Kidney (tissue), 14 donors: ENCODE data around the gene JAKMIP1. TPM values are rescaled to one million over a fixed set of nuclear protein-coding genes. Genes with fewer than 3 reads are reported as not detected.

Source experiments
- DNase-seq, 5 donors: peaks; one replicate each; pipeline ENCODE4 v3.0.0-alpha.2; 2013 to 2020
- FAIRE-seq: peaks from 2 replicates; lab custom pipeline; 2012; peaks lifted over from hg19 to GRCh38; lab: Jason Lieb, UNC
- H3K27ac ChIP-seq, 2 donors: one replicate each; pipeline ENCODE4 v1.7.0; 2013; ENCODE audit warnings: low read depth in 2 of 2, low read length in 2 of 2, inconsistent platforms in 1 of 2
- H3K27me3 ChIP-seq: one replicate; pipeline ENCODE4 v1.7.1; 2013; ENCODE audit warnings: low read length, inconsistent platforms; ENCODE audit not compliant: control insufficient read depth, insufficient read depth
- H3K36me3 ChIP-seq, 3 donors: one replicate each; pipeline versions ENCODE4 v1.7.0 to v1.7.1; 2013; ENCODE audit warnings: low read length in 3 of 3, control low read depth in 1 of 3, inconsistent platforms in 1 of 3; ENCODE audit not compliant: insufficient read depth in 3 of 3, control insufficient read depth in 2 of 3
- H3K4me1 ChIP-seq, 3 donors: one replicate each; pipeline versions ENCODE4 v1.7.0 to v1.7.1; 2013; ENCODE audit warnings: low read length in 3 of 3, inconsistent platforms in 1 of 3, low read depth in 1 of 3; ENCODE audit not compliant: control insufficient read depth in 2 of 3, insufficient read depth in 2 of 3
- H3K4me3 ChIP-seq, 3 donors: one replicate each; pipeline versions ENCODE4 v1.7.0 to v1.8.1; 2013; ENCODE audit warnings: low read length in 3 of 3, control low read depth in 1 of 3, inconsistent platforms in 1 of 3
- H3K9ac ChIP-seq, 3 donors: one replicate each; pipeline versions ENCODE4 v1.7.0 to v1.7.1; 2013; ENCODE audit warnings: low read length in 3 of 3, control low read depth in 1 of 3, inconsistent platforms in 1 of 3
- H3K9me3 ChIP-seq, 3 donors: one replicate each; pipeline versions ENCODE4 v1.7.0 to v1.7.1; 2013; ENCODE audit warnings: low read length in 3 of 3, control low read depth in 1 of 3, inconsistent platforms in 1 of 3; ENCODE audit not compliant: control insufficient read depth in 2 of 3, insufficient read depth in 1 of 3
- CTCF ChIP-seq: IDR thresholded peaks from 3 replicates; pipeline ENCODE4 v1.5.1; 2012; ENCODE audit warnings: mild to moderate bottlenecking, moderate library complexity, borderline replicate concordance; ENCODE audit not compliant: insufficient read depth; ENCODE audit errors: extremely low read depth
- intact Hi-C: fragments of 100-400 bp; cut with DNase I; formaldehyde crosslinking; loops from one replicate; pipeline ENCODE4 v1.11.1; 2022
- polyA plus RNA-seq: library from polyadenylated mRNA; stranded (reverse); fragments of 350-450 nt; fragmentation: Illumina TruSeq; extraction: RNeasy Lipid Tissue Mini Kit (QIAGEN cat#74804); gene quantifications from one replicate; pipeline ENCODE4 v1.2.3, GENCODE V29; 2014; ENCODE audit warnings: low read depth, low replicate concordance; ENCODE audit not compliant: insufficient read depth
- total RNA-seq: library from RNA; stranded (reverse); fragmentation: NEBNext Ultra II Directional; extraction: Animal tissue kit (Norgen Biotek cat#: 25700); gene quantifications from one replicate; pipeline ENCODE4 v1.2.1, GENCODE V29; 2021
- donor health status: control.
- donor health status: control.
- donor health status: control.
- donor health status: control.
- donor health status: control.
- donor health status: DM: yes; HTN: yes; CAD: no.
- donor health status: Normal renal cell carcinoma (clear cell type).

JAKMIP1 gene
- total and polyA plus RNA-seq, 2 donors from 2014 or later = 0.69 TPM; not detected in 1

DNA sequence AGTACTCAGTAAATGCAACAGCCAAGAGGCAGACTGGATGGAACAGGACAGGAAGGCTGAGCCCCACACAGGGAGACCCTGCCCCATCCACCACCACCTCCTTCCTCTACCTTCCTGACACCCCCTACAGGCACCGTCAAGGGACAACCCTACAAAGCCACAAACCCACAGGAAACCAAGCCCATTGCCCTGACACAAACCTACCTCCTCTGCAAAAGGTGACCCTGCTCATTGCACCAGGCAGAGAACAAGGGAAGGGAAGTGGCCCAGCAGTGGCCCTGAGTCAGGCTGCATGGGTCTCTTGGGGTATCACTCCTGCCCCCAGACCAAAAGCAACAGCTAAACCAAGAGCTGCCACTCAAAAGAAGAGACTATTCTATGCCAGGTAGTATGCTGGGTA is 21.0 kb downstream of the JAKMIP1 start:
- no peak for DNase-seq
- FAIRE-seq = no peak
- no peak overlapping the region for H3K4me3 ChIP-seq

GRCh38 chr4:6178757-6179156 is 21.6 kb downstream of the JAKMIP1 start:
- H3K9me3 ChIP-seq = peaks cover 0 to 7% (median 0%) of the 10 kb centered on the region in 3 donors
- no peak for TF ChIP-seq CTCF
- no peaks in the 10 kb centered on the region for H3K4me1 ChIP-seq
- DNase-seq = no peak
- no peak overlapping the region for H3K4me3 ChIP-seq
- H3K27me3 ChIP-seq = no peaks in the 10 kb centered on the region
- H3K36me3 ChIP-seq = no peaks in the 10 kb centered on the region
- intact Hi-C loops = no loop called here
- FAIRE-seq = no peak
- H3K27ac ChIP-seq = no peak overlapping the region
- no peak overlapping the region for H3K9ac ChIP-seq

More for the DNA sequence above, 21.0 kb downstream of the JAKMIP1 start:
- Histone ChIP-seq H3K4me1 (no peaks in the 10 kb centered on the region), H3K9ac (no peak overlapping the region), H3K9me3 (peaks cover 0 to 7% (median 0%) of the 10 kb centered on the region in 3 donors), H3K27me3 (no peaks in the 10 kb centered on the region), H3K27ac (no peak overlapping the region), H3K36me3 (no peaks in the 10 kb centered on the region)
- intact Hi-C loops = no loop called here
- no peak for TF ChIP-seq CTCF

DNA sequence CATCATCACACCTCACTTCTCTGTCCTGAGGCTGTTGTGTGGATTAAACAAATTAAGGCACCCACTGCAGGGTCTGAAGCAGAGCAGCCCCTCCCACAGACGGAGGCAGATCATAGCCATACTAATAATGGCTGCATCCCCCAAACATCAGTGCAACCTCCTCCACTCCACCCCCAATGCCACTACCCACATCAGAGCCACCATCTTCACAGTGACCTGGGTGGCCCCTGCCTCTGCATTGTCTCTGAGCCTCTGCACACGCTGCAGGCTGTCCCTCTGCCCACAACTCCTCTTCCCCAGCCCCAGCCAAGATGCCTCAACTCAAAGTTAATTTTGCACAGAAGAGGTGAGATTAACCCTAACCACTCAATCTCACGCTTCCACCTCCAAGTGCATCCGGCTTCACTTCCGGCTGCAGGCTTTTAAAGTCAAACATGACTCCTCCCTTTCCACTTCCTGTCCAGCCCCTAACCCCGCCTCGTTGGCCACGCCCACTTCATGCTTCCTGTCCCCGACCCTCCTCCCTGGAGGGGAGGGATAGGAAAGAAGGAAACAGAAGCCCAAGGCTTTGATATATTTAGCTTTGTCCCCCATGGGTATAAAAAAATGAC is 22.7 kb downstream of the JAKMIP1 start:
- Histone ChIP-seq H3K27me3 (no peaks in the 10 kb centered on the region), H3K9me3 (peaks cover 0 to 7% (median 0%) of the 10 kb centered on the region in 3 donors), H3K4me1 (no peaks in the 10 kb centered on the region), H3K4me3 (no peak overlapping the region), H3K27ac (no peak overlapping the region), H3K36me3 (no peaks in the 10 kb centered on the region), H3K9ac (no peak overlapping the region)
- FAIRE-seq (no peak), DNase-seq (no peak)
- intact Hi-C loops = no loop called here
- TF ChIP-seq CTCF = no peak

DNA sequence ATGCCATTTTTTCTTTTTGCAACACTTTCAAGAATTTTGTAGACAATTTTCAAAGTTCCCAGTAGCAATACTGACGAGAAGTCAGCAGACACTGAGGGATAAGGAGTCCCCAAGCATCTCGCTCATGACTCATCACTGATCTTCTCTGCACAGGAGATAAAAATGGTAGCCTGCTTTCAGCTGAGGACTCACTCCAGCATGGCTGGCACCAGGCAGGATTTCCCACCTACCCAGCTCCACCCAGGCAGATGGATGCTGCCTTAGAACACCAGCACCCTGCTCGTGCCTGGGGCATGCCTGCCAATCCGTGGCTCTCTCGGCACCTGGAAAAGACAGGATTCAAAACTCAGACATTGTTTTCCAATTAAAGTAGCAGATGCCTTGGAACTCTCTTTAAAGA is 24.9 kb downstream of the JAKMIP1 start:
- Histone ChIP-seq H3K27me3 (no peaks in the 10 kb centered on the region), H3K27ac (no peak overlapping the region), H3K4me3 (no peak overlapping the region), H3K9me3 (peaks cover 0 to 5% (median 3%) of the 10 kb centered on the region in 3 donors), H3K4me1 (no peaks in the 10 kb centered on the region), H3K36me3 (no peaks in the 10 kb centered on the region), H3K9ac (no peak overlapping the region)
- DNase-seq (no peak), FAIRE-seq (no peak)
- intact Hi-C loops = no loop called here
- no peak for TF ChIP-seq CTCF
